GM23248 (cell line): ENCODE measurements around the gene DNAJC22. TPM values are rescaled to one million over a fixed set of nuclear protein-coding genes. Genes with fewer than 3 reads are reported as not detected.

ENCODE experiments used
- DNase-seq: peaks from one replicate; pipeline ENCODE4 v3.0.0-alpha.2; 2015
- H2AFZ ChIP-seq: fragments of 200-600 bp; sonication (generic); 2 replicates; pipeline ENCODE4 v1.6.1; 2016; ENCODE audit warnings: antibody characterized with exemption
- H3F3A ChIP-seq: fragments of 200-600 bp; sonication (generic); 2 replicates; pipeline ENCODE4 v1.6.1; 2016; ENCODE audit warnings: mild to moderate bottlenecking, antibody characterized with exemption, mixed run types; ENCODE audit not compliant: insufficient read depth
- H3K27ac ChIP-seq: fragments of 200-600 bp; sonication (generic); 2 replicates; pipeline ENCODE4 v1.5.1; 2016; ENCODE audit warnings: mild to moderate bottlenecking
- H3K27me3 ChIP-seq: fragments of 200-600 bp; sonication (generic); replicated peaks from 2 replicates; pipeline ENCODE4 v1.6.1; 2016; ENCODE audit warnings: mild to moderate bottlenecking; ENCODE audit not compliant: insufficient read depth
- H3K36me3 ChIP-seq: fragments of 200-600 bp; sonication (generic); 2 replicates; pipeline ENCODE4 v1.6.1; 2016; ENCODE audit warnings: low read depth, mild to moderate bottlenecking
- H3K4me1 ChIP-seq: fragments of 200-600 bp; sonication (generic); 2 replicates; pipeline ENCODE4 v1.6.1; 2016; ENCODE audit warnings: mild to moderate bottlenecking; ENCODE audit not compliant: insufficient read depth
- H3K4me2 ChIP-seq: fragments of 200-600 bp; sonication (generic); one replicate; pipeline ENCODE4 v1.6.1; 2016; ENCODE audit warnings: mild to moderate bottlenecking; ENCODE audit not compliant: unreplicated experiment
- H3K4me3 ChIP-seq: fragments of 200-600 bp; sonication (generic); 2 replicates; pipeline ENCODE4 v1.5.1; 2016; ENCODE audit warnings: mild to moderate bottlenecking
- H3K79me2 ChIP-seq: fragments of 200-600 bp; sonication (generic); 2 replicates; pipeline ENCODE4 v1.6.1; 2016; ENCODE audit warnings: mild to moderate bottlenecking; ENCODE audit not compliant: insufficient read depth
- H3K9ac ChIP-seq: fragments of 200-600 bp; sonication (generic); 2 replicates; pipeline ENCODE4 v1.6.1; 2016; ENCODE audit warnings: mild to moderate bottlenecking
- H3K9me2 ChIP-seq: fragments of 200-600 bp; sonication (generic); 2 replicates; pipeline ENCODE4 v1.6.1; 2016; ENCODE audit warnings: mixed run types, mild to moderate bottlenecking, moderate library complexity; ENCODE audit not compliant: insufficient read depth
- H3K9me3 ChIP-seq: fragments of 200-600 bp; sonication (generic); one replicate; pipeline ENCODE4 v1.6.1; 2017; ENCODE audit warnings: low read depth
- H4K20me1 ChIP-seq: fragments of 200-600 bp; sonication (generic); 2 replicates; pipeline ENCODE4 v1.6.0; 2016; ENCODE audit not compliant: insufficient read depth
- EZH2 ChIP-seq: fragments of 200-600 bp; sonication (generic); IDR thresholded peaks from 2 replicates; pipeline ENCODE4 v1.6.1; 2018; ENCODE audit warnings: antibody characterized with exemption, mild to moderate bottlenecking; ENCODE audit not compliant: insufficient read depth, poor library complexity, severe bottlenecking
- EZH2phosphoT487 ChIP-seq: fragments of 200-600 bp; sonication (generic); IDR thresholded peaks from 2 replicates; pipeline ENCODE4 v1.6.1; 2018; ENCODE audit warnings: antibody characterized with exemption, moderate library complexity, mild to moderate bottlenecking, low read depth; ENCODE audit not compliant: insufficient read depth
- WGBS, 2 experiments: methylation state at CpG; one replicate each; pipeline ENCODE4 v1.1.6; 2015 to 2017; ENCODE audit warnings: low lambda C conversion rate in 2 of 2, low coverage in 1 of 2; ENCODE audit errors: missing lambda C conversion rate in 2 of 2; 5-methylcytosine and 5-hydroxymethylcytosine counted together
- in situ Hi-C: fragments of 300-500 bp; cut with MboI; formaldehyde crosslinking; loops from 2 replicates; pipeline ENCODE4 v1.15.0; 2020
- polyA plus RNA-seq: library from polyadenylated mRNA; unstranded; fragments of >200 nt; fragmentation: Nextera tagmentation; extraction: Ambion mirVana; gene quantifications from 2 replicates; pipeline ENCODE4 v1.2.1, GENCODE V29; 2016
- total RNA-seq: library from RNA; depleted of rRNA; stranded (reverse); fragments of >200 nt; shearing (Covaris generic); gene quantifications from 2 replicates; pipeline ENCODE4 v1.2.3, GENCODE V29; 2014

Gene DNAJC22
- total and polyA plus RNA-seq, 2 experiments from 2014 or later = 0.69 to 2.5 TPM

- in situ Hi-C loops = no loop called here
Measured at GRCh38 chr12:49358483-49359141, 11.9 kb downstream of the DNAJC22 start.

GRCh38 chr12:49359671-49360070, 13.0 kb downstream of the DNAJC22 start:
- Histone ChIP-seq H3K27ac (no peak overlapping the region), H4K20me1 (no peaks in the 10 kb centered on the region), H3K4me2 (no peak overlapping the region), H3K9me2 (no peaks in the 10 kb centered on the region), H3K36me3 (no peaks in the 10 kb centered on the region), H3K79me2 (no peaks in the 10 kb centered on the region), H3K4me3 (no peak overlapping the region), H3K9ac (no peak overlapping the region), H3K4me1 (peaks cover 17% of the 10 kb centered on the region), H3K9me3 (no peaks in the 10 kb centered on the region), H2AFZ (0 out of 2 replicates have a peak overlapping the region, but pooled peaks have one; percentile 13), H3K27me3 (no peaks in the 10 kb centered on the region), H3F3A (peaks cover 18% of the 10 kb centered on the region)
- no peak for TF ChIP-seq EZH2phosphoT487
- no peak for TF ChIP-seq EZH2
- WGBS, 2 experiments = 40 to 46% methylated on average over 7 of the region's 7 CpGs
- in situ Hi-C loops = loop anchor here (10.0 kb wide), 1 partner anchor 145 kb away; no protein-coding TSS in a partner anchor
- peak; percentile 30 for DNase-seq

More at GRCh38 chr12:49358483-49359141, 11.9 kb downstream of the DNAJC22 start:
- no peak overlapping the region for H3K9ac ChIP-seq
- no peaks in the 10 kb centered on the region for H3K27me3 ChIP-seq
- no peak overlapping the region for H3K27ac ChIP-seq
- H2AFZ ChIP-seq = peak overlapping the region; percentile 13; the same call in 1 of the 2 replicates
- H3K79me2 ChIP-seq = no peaks in the 10 kb centered on the region
- H3K36me3 ChIP-seq = no peaks in the 10 kb centered on the region
- DNase-seq = peak; percentile 62
- peak overlapping the region; percentile 13 for H3K4me2 ChIP-seq
- H3K4me3 ChIP-seq = no peak overlapping the region
- 16 to 17% methylated on average over 7 of the region's 7 CpGs for WGBS, 2 experiments
- TF ChIP-seq EZH2 (no peak), EZH2phosphoT487 (no peak)
- no peaks in the 10 kb centered on the region for H3K9me3 ChIP-seq
- H3K9me2 ChIP-seq = no peaks in the 10 kb centered on the region
- H3K4me1 ChIP-seq = peaks cover 14% of the 10 kb centered on the region
- H4K20me1 ChIP-seq = no peaks in the 10 kb centered on the region
- peaks cover 12% of the 10 kb centered on the region; the same call in 1 of the 2 replicates for H3F3A ChIP-seq

DNA sequence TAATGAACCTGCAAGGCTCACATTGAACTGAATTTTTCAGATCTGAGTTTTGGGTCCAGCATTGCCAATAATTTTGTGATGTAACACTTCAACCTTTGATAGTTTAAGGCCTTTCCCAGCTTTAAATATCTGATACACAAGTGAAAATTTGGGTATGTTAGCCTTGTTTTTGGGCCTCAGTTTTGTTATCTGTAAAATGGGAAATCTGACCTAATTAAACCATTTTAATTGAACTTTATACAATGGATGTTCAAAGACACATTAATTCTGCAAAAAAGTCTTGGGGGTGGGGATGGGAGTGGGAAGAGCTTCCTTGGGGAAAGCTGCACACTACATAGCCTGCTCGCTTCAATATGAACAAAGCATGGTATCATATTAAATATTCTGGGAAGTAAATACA, 15.4 kb downstream of the DNAJC22 start:
- H2AFZ ChIP-seq = no peak overlapping the region
- H3K4me2 ChIP-seq = no peak overlapping the region
- H3K79me2 ChIP-seq = peaks cover 5% of the 10 kb centered on the region; the same call in 1 of the 2 replicates
- no peak overlapping the region for H3K9ac ChIP-seq
- peaks cover 28% of the 10 kb centered on the region for H3K4me1 ChIP-seq
- no peaks in the 10 kb centered on the region for H4K20me1 ChIP-seq
- no peak overlapping the region for H3K27ac ChIP-seq
- no peaks in the 10 kb centered on the region for H3K36me3 ChIP-seq
- H3F3A ChIP-seq = peaks cover 31% of the 10 kb centered on the region
- DNase-seq = no peak
- WGBS, 2 experiments = 83 to 97% methylated on average over 1 of the region's 1 CpG
- H3K9me2 ChIP-seq = no peaks in the 10 kb centered on the region
- TF ChIP-seq EZH2 (no peak), EZH2phosphoT487 (no peak)
- no peaks in the 10 kb centered on the region for H3K27me3 ChIP-seq
- H3K9me3 ChIP-seq = no peaks in the 10 kb centered on the region
- in situ Hi-C loops = loop anchor here (10.0 kb wide), 1 partner anchor 143 kb away; no protein-coding TSS in a partner anchor
- H3K4me3 ChIP-seq = no peak overlapping the region

DNA sequence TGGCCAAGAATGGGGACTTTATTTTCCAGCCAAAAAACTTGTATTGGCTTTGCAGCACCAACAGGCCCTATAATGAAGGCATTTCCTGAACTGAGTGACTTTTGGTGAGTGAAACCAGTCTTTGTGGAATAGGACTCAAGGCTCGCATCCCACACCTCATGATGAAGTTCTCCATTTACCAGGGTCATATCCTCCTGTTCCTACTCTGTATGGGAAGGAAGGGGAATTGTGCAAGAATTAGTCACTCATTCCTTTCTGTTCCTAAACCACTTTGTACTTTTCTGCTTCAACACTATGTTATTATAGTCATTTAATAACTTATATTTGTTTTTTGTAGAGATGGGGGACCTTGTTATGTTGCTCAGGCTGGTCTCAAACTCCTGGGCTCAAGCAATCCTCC, 18.3 kb downstream of the DNAJC22 start:
- in situ Hi-C loops = loop anchor here (10.0 kb wide), 1 partner anchor 140 kb away; no protein-coding TSS in a partner anchor
- no peaks in the 10 kb centered on the region for H3K27me3 ChIP-seq
- no peak overlapping the region; the same call in 1 of the 2 replicates for H3K4me3 ChIP-seq
- WGBS, 2 experiments = 0 to 12% methylated on average over 1 of the region's 1 CpG
- H3K9me2 ChIP-seq = no peaks in the 10 kb centered on the region
- H3K9me3 ChIP-seq = no peaks in the 10 kb centered on the region
- DNase-seq = peak; percentile 86
- H3K4me1 ChIP-seq = peaks cover 27% of the 10 kb centered on the region
- peaks cover 29% of the 10 kb centered on the region for H3K79me2 ChIP-seq
- peaks cover 33% of the 10 kb centered on the region for H3F3A ChIP-seq
- no peaks in the 10 kb centered on the region for H4K20me1 ChIP-seq
- H3K4me2 ChIP-seq = peak overlapping the region; percentile 15
- no peak overlapping the region; the same call in 1 of the 2 replicates for H2AFZ ChIP-seq
- no peaks in the 10 kb centered on the region for H3K36me3 ChIP-seq
- TF ChIP-seq EZH2phosphoT487 (no peak), EZH2 (no peak)
- H3K27ac ChIP-seq = peak overlapping the region; percentile 43
- no peak overlapping the region for H3K9ac ChIP-seq
